Type B pancreatic cell (in vitro differentiated cells): ENCODE data around the gene AQP12A. TPM values are rescaled to one million over a fixed set of nuclear protein-coding genes. Genes with fewer than 3 reads are reported as not detected.
"Not testable (repeated sequence)": the region's sequence is repeated elsewhere in the genome, so short reads cannot be mapped to it uniquely, and the experiment has no call there.

ENCODE experiments used
- DNase-seq: peaks from one replicate; pipeline ENCODE4 v3.0.0; 2021; ENCODE audit warnings: mixed read lengths; ENCODE audit not compliant: unreplicated experiment; ENCODE audit errors: extremely low spot score
- H3K27ac Mint-ChIP-seq: 2 replicates; pipeline ENCODE4 v1.8.0; 2021; ENCODE audit warnings: mild to moderate bottlenecking, mixed read lengths
- H3K27me3 Mint-ChIP-seq: 2 replicates; pipeline ENCODE4 v1.8.0; 2021; ENCODE audit warnings: mixed read lengths
- H3K36me3 Mint-ChIP-seq: 2 replicates; pipeline ENCODE4 v1.8.0; 2021; ENCODE audit warnings: mixed read lengths
- H3K4me1 Mint-ChIP-seq: one replicate; pipeline ENCODE4 v1.8.0; 2021; ENCODE audit warnings: mixed read lengths; ENCODE audit not compliant: unreplicated experiment
- H3K4me3 Mint-ChIP-seq: 2 replicates; pipeline ENCODE4 v1.8.0; 2021; ENCODE audit warnings: mild to moderate bottlenecking, mixed read lengths
- H3K9me3 Mint-ChIP-seq: 2 replicates; pipeline ENCODE4 v1.8.0; 2021; ENCODE audit warnings: mixed read lengths
- total RNA-seq: library from RNA; stranded (reverse); gene quantifications from 2 replicates; pipeline ENCODE4 v1.2.1, GENCODE V29; 2021; ENCODE audit warnings: low replicate concordance
- TF ChIP-seq, protein P1 (sequence below): fragments of 200-600 bp; sonication (generic); conservative IDR thresholded peaks from 2 replicates; pipeline ENCODE4 v1.5.0; 2021; ENCODE audit warnings: antibody characterized with exemption, mild to moderate bottlenecking

AQP12A gene
- total RNA-seq, 1 donor from 2014 or later, result 0.97 TPM

DNA sequence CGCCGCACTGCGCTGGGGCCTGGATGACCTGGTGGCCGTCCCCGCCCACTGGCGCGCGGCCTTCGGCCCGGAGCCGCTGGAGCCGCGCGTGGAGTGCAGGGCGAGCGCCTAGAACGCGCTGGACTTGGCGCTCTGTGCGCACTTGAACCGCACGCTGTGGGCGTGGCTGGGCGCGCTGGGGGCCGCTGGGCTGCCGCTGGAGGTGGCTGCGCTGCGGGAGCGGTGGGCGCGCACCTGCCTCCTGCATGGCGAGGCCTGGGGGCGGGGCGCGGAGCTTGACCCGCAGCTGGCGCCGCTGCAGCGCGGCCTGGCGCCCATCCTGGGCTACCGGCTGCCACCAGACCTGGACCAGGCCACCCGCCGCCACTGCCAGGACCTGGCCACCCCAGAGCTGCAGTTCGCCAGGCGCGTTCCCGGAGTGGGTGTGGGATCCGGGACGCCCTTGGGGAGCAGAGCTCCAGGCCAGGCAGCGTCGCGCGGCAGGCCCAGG lies 18.9 kb upstream of the AQP12A start:
- peaks cover 35% of the 10 kb centered on the region for H3K27me3 Mint-ChIP-seq
- DNase-seq, result no peak
- H3K4me3 Mint-ChIP-seq, result no peak overlapping the region
- TF ChIP-seq, protein P1, sequence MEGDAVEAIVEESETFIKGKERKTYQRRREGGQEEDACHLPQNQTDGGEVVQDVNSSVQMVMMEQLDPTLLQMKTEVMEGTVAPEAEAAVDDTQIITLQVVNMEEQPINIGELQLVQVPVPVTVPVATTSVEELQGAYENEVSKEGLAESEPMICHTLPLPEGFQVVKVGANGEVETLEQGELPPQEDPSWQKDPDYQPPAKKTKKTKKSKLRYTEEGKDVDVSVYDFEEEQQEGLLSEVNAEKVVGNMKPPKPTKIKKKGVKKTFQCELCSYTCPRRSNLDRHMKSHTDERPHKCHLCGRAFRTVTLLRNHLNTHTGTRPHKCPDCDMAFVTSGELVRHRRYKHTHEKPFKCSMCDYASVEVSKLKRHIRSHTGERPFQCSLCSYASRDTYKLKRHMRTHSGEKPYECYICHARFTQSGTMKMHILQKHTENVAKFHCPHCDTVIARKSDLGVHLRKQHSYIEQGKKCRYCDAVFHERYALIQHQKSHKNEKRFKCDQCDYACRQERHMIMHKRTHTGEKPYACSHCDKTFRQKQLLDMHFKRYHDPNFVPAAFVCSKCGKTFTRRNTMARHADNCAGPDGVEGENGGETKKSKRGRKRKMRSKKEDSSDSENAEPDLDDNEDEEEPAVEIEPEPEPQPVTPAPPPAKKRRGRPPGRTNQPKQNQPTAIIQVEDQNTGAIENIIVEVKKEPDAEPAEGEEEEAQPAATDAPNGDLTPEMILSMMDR, result no peak
- no peaks in the 10 kb centered on the region for H3K36me3 Mint-ChIP-seq
- no peaks in the 10 kb centered on the region for H3K9me3 Mint-ChIP-seq
- no peak overlapping the region for H3K27ac Mint-ChIP-seq
- no peaks in the 10 kb centered on the region for H3K4me1 Mint-ChIP-seq

GRCh38 chr2:240674461-240675184 lies 17.0 kb upstream of the AQP12A start:
- H3K27me3 Mint-ChIP-seq, result peaks cover 23% of the 10 kb centered on the region
- H3K4me3 Mint-ChIP-seq, H3K9me3 Mint-ChIP-seq, H3K27ac Mint-ChIP-seq, DNase-seq, H3K36me3 Mint-ChIP-seq, H3K4me1 Mint-ChIP-seq: not testable (repeated sequence)

DNA sequence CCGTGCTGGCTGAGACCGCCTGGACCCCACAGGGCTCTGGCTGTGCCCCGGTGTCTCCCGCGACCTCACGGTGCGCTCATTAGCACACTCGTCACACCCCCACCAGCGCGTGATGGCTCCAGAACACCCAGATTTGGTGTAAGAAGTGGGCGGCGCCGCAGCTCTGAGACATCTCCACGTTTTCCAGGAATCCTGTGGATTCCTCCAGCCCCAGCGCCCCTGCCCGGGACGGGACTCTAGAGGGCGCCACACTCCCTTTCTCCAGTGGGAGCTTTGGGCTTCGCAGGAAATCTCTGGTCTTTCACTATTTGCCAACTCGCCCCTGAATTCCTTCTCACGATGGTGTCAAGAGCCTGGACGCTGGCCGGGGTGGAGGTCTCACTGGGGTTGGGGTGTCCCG lies 16.3 kb upstream of the AQP12A start:
- peaks cover 16% of the 10 kb centered on the region for H3K27me3 Mint-ChIP-seq
- not testable (repeated sequence) for DNase-seq, H3K36me3 Mint-ChIP-seq, H3K27ac Mint-ChIP-seq, H3K4me1 Mint-ChIP-seq, H3K4me3 Mint-ChIP-seq, H3K9me3 Mint-ChIP-seq

DNA sequence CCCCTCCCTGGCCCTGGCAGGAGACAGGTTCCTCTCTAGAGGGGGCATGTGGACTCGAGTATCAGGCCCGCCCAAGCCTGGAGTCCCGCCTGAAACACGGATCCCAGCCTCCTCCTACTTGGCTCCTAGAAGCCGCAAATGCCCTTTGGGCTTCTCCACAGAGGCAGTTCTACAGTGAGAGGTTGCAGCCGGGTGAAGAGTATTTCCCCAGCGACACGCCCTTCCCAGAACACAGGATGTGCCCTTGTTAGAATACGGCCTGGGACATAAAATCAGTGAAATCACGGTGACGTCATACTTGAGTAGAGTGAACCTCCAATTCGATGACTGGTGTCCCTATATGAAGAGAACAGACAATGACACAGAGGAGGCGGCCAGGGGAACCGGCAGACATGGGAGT lies 13.6 kb upstream of the AQP12A start:
- not testable (repeated sequence) for H3K36me3 Mint-ChIP-seq, H3K4me3 Mint-ChIP-seq, H3K4me1 Mint-ChIP-seq, H3K27ac Mint-ChIP-seq, H3K27me3 Mint-ChIP-seq, H3K9me3 Mint-ChIP-seq, DNase-seq

DNA sequence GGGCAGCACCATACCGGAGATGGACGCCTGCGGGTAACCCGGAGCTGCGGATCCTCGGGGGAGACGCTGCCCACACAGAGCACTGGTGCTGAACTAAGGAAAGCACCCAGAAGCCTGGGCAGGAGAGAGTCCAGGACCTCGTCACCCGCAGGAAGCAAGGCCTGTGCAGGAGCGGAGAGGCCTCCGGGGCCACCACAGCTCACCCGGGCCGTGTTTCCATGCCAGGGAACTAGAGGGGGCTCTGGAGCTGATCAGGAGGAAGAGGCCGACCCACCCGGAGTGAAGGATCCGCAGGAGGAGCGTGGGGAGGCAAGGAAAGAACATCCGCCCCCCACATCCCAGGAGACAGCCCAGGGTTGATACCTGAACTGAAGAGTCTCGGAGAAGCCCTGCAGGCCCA lies 12.8 kb upstream of the AQP12A start:
- not testable (repeated sequence) for H3K27ac Mint-ChIP-seq, H3K36me3 Mint-ChIP-seq, H3K4me1 Mint-ChIP-seq, DNase-seq, H3K27me3 Mint-ChIP-seq, H3K4me3 Mint-ChIP-seq, H3K9me3 Mint-ChIP-seq

GRCh38 chr2:240680185-240680584 lies 11.5 kb upstream of the AQP12A start:
- not testable (repeated sequence) for H3K9me3 Mint-ChIP-seq, H3K27ac Mint-ChIP-seq, DNase-seq, H3K27me3 Mint-ChIP-seq, H3K4me1 Mint-ChIP-seq, H3K36me3 Mint-ChIP-seq, H3K4me3 Mint-ChIP-seq

GRCh38 chr2:240682431-240683224 lies 9.0 kb upstream of the AQP12A start, which contains the start of gene AQP12B:
Gene AQP12B (minus strand): TSS chr2:240682885. CDS start chr2:240682837, 48 bp downstream.
- not testable (repeated sequence) for H3K4me3 Mint-ChIP-seq, H3K9me3 Mint-ChIP-seq, H3K27ac Mint-ChIP-seq, H3K27me3 Mint-ChIP-seq, DNase-seq, H3K36me3 Mint-ChIP-seq
- peaks cover 10% of the 10 kb centered on the region for H3K4me1 Mint-ChIP-seq

DNA sequence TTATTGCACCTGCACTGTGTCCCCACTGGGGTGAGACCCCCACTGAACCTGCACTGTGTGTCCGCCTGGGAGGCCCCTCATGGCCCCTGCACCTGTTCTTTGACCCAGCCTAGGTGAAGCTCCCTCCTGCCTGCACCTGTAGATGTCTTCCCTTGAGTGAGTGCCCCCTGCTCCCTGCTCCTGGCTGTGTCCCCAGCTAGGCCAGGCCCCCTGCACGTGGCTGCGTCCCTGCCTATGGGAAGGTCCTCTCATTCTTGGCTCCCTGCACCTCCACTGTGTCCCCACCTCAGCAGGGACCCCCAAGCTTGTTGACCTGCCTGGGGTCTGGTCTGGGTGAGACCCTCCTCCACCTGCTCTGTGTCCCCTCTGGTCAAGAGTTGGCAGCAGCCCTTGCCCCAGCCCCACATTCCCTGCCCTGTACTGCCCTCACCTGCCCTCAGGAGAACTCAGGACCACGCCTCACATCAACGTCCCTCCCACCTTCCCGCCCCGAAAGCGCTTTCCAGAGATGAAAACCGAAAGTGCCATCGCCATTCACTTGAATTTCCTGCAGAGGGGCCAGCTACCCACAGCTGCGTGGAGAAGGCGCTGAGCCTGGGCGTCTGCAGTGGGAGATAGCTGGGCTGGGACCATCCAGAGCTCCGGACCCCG lies 8.2 kb upstream of the AQP12A start:
- not testable (repeated sequence) for H3K36me3 Mint-ChIP-seq, DNase-seq, H3K27ac Mint-ChIP-seq, H3K27me3 Mint-ChIP-seq, H3K4me3 Mint-ChIP-seq, H3K9me3 Mint-ChIP-seq
- peaks cover 10% of the 10 kb centered on the region for H3K4me1 Mint-ChIP-seq

- not testable (repeated sequence) for H3K36me3 Mint-ChIP-seq, H3K9me3 Mint-ChIP-seq, H3K27me3 Mint-ChIP-seq, H3K4me3 Mint-ChIP-seq, H3K27ac Mint-ChIP-seq, DNase-seq
- H3K4me1 Mint-ChIP-seq, result peaks cover 10% of the 10 kb centered on the region
These were observed 7.5 kb upstream of the AQP12A start for GRCh38 chr2:240683980-240684728.
